ENCODE measurements around the gene TMEM132C.

DNA sequence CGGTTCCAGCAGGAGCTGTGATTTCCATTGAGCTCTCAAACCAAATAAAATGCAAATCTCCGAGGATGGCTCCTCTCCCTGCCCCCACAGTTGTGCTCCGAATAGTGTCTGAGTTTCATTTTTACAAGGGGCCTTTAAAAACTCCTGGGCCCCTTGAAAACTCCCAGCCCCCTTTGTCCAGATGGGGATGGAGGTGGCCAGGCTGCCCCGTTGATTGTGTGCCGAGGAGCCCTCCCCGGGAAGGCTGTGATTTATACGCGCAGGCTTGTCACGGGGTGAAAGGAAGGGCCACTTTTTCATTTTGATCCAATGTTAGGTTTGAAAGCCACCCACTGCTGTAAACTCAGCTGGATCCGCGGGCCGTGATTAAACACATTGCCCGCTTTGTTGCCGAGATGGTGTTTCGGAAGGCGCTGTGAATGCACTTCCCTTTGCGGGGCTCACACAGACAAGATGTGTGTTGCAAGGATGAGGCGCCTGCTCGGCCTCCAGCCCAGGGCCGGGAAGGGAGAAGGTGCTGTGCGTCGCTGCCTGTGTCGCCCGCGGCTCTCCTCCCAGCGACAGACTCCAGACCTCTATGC is 98.8 kb downstream of the TMEM132C start:
- TF ChIP-seq, protein P1, sequence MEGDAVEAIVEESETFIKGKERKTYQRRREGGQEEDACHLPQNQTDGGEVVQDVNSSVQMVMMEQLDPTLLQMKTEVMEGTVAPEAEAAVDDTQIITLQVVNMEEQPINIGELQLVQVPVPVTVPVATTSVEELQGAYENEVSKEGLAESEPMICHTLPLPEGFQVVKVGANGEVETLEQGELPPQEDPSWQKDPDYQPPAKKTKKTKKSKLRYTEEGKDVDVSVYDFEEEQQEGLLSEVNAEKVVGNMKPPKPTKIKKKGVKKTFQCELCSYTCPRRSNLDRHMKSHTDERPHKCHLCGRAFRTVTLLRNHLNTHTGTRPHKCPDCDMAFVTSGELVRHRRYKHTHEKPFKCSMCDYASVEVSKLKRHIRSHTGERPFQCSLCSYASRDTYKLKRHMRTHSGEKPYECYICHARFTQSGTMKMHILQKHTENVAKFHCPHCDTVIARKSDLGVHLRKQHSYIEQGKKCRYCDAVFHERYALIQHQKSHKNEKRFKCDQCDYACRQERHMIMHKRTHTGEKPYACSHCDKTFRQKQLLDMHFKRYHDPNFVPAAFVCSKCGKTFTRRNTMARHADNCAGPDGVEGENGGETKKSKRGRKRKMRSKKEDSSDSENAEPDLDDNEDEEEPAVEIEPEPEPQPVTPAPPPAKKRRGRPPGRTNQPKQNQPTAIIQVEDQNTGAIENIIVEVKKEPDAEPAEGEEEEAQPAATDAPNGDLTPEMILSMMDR (conservative IDR thresholded peaks at IDR 0.05; ENCODE audit: low read length): no peak
- TF ChIP-seq EZH2phosphoT487 (IDR thresholded peaks at IDR 0.05; ENCODE audit: borderline replicate concordance, low read depth, low read length): no peak

All from OCI-LY7 (cell line).